IMR-90 (cell line): ENCODE measurements around the gene VCL. TPM values are rescaled to one million over a fixed set of nuclear protein-coding genes. Genes with fewer than 3 reads are reported as not detected.

Experiments used
- ATAC-seq: fragments of 200-7000 bp; cut with Tn5 transposase; 2 replicates; pipeline ENCODE4 v1.9.1; 2020; ENCODE audit warnings: low read depth, mild to moderate bottlenecking, moderate library complexity
- BruUV-seq: library from RNA; stranded (reverse); fragments of 400-500 nt; replicated peaks from 2 replicates; lab custom pipeline; 2021; lab: Mats Ljungman, UMichigan
- CTCF ChIA-PET: fragments of 300-600 bp; formaldehyde crosslinking; extraction: SDS; loops from one replicate; lab custom pipeline; 2021; ENCODE audit warnings: antibody characterized with exemption; lab: Yijun Ruan, JAX
- POLR2A ChIA-PET: fragments of 300-600 bp; sonication (Branson Sonifier 250); formaldehyde crosslinking; loops from one replicate; lab custom pipeline; 2022; ENCODE audit warnings: antibody characterized with exemption; ENCODE audit not compliant: unreplicated experiment; lab: Charles Lee
- DNase-seq: peaks from one replicate; pipeline ENCODE4 v3.0.0; 2013
- H2AFZ ChIP-seq: replicated peaks from 2 replicates; pipeline ENCODE3; 2013; ENCODE audit warnings: low read length, mild to moderate bottlenecking; ENCODE audit not compliant: poor library complexity
- H2AK5ac ChIP-seq: 2 replicates; pipeline ENCODE4 v1.6.1; 2013; ENCODE audit warnings: low read depth, low read length, inconsistent platforms
- H2AK9ac ChIP-seq: replicated peaks from 2 replicates; pipeline ENCODE3; 2013; ENCODE audit warnings: mild to moderate bottlenecking, low read depth, low read length, moderate library complexity; ENCODE audit not compliant: poor library complexity
- H2BK120ac ChIP-seq: 2 replicates; pipeline ENCODE4 v1.6.1; 2013; ENCODE audit warnings: low read depth, low read length, inconsistent platforms
- H2BK15ac ChIP-seq: 3 replicates; pipeline ENCODE4 v1.6.1; 2013; ENCODE audit warnings: low read depth, low read length, inconsistent platforms
- H2BK20ac ChIP-seq: 2 replicates; pipeline ENCODE4 v1.6.1; 2013; ENCODE audit warnings: low read depth, mild to moderate bottlenecking, inconsistent platforms, low read length, moderate library complexity
- H2BK5ac ChIP-seq: 2 replicates; pipeline ENCODE4 v1.6.1; 2013; ENCODE audit warnings: mild to moderate bottlenecking, low read depth, low read length, inconsistent platforms; ENCODE audit not compliant: poor library complexity, severe bottlenecking
- H3K14ac ChIP-seq: replicated peaks from 2 replicates; pipeline ENCODE4 v1.6.1; 2013; ENCODE audit warnings: low read depth, low read length, inconsistent platforms
- H3K18ac ChIP-seq: 2 replicates; pipeline ENCODE4 v1.6.1; 2013; ENCODE audit warnings: low read depth, low read length, control low read depth
- H3K23ac ChIP-seq: 2 replicates; pipeline ENCODE4 v1.6.1; 2013; ENCODE audit warnings: low read depth, low read length, inconsistent platforms
- H3K27ac ChIP-seq: 2 replicates; pipeline ENCODE4 v1.5.1; 2013; ENCODE audit warnings: mild to moderate bottlenecking, control low read depth, low read length; ENCODE audit not compliant: insufficient read depth
- H3K27me3 ChIP-seq: 2 replicates; pipeline ENCODE4 v1.6.1; 2013; ENCODE audit warnings: low read length; ENCODE audit not compliant: control insufficient read depth, insufficient read depth
- H3K36me3 ChIP-seq: 2 replicates; pipeline ENCODE4 v1.6.1; 2013; ENCODE audit warnings: low read length, mixed read lengths; ENCODE audit not compliant: control insufficient read depth, insufficient read depth
- H3K4ac ChIP-seq: 2 replicates; pipeline ENCODE4 v1.6.1; 2013; ENCODE audit warnings: low read depth, low read length, inconsistent platforms
- H3K4me1 ChIP-seq: 2 replicates; pipeline ENCODE4 v1.6.1; 2013; ENCODE audit warnings: low read length, mixed read lengths; ENCODE audit not compliant: control insufficient read depth, insufficient read depth
- H3K4me2 ChIP-seq: 2 replicates; pipeline ENCODE4 v1.6.1; 2013; ENCODE audit warnings: low read depth, mild to moderate bottlenecking, control low read depth, low read length, moderate library complexity
- H3K4me3 ChIP-seq: 2 replicates; pipeline ENCODE4 v1.5.1; 2013; ENCODE audit warnings: low read depth, mild to moderate bottlenecking, control low read depth, low read length, moderate library complexity; ENCODE audit not compliant: insufficient read depth
- H3K56ac ChIP-seq: 2 replicates; pipeline ENCODE4 v1.6.1; 2013; ENCODE audit warnings: low read length, inconsistent platforms; ENCODE audit not compliant: insufficient read depth; ENCODE audit errors: extremely low read depth
- H3K79me1 ChIP-seq, 2 experiments: 2 replicates each; pipeline ENCODE4 v1.6.1; 2013; ENCODE audit warnings: low read length in 2 of 2, inconsistent platforms in 1 of 2, low read depth in 1 of 2
- H3K9ac ChIP-seq: 2 replicates; pipeline ENCODE4 v1.6.1; 2013; ENCODE audit warnings: low read depth, low read length, control low read depth
- H3K9me1 ChIP-seq: 2 replicates; pipeline ENCODE4 v1.6.1; 2013; ENCODE audit warnings: low read length, inconsistent platforms; ENCODE audit not compliant: insufficient read depth
- H3K9me3 ChIP-seq: 2 replicates; pipeline ENCODE4 v1.6.1; 2013; ENCODE audit warnings: low read length; ENCODE audit not compliant: control insufficient read depth, insufficient read depth
- H4K20me1 ChIP-seq: 2 replicates; pipeline ENCODE4 v1.6.1; 2013; ENCODE audit warnings: low read length, inconsistent platforms; ENCODE audit not compliant: insufficient read depth
- H4K5ac ChIP-seq: 2 replicates; pipeline ENCODE4 v1.6.1; 2013; ENCODE audit warnings: mild to moderate bottlenecking, low read depth, low read length, control low read depth
- H4K8ac ChIP-seq, 2 experiments: 2 replicates each; pipeline ENCODE4 v1.6.1; 2013; ENCODE audit warnings: low read depth in 2 of 2, low read length in 2 of 2, control low read depth in 1 of 2, inconsistent platforms in 1 of 2
- H4K91ac ChIP-seq: 2 replicates; pipeline ENCODE4 v1.6.1; 2013; ENCODE audit warnings: low read depth, low read length, inconsistent platforms; ENCODE audit not compliant: insufficient read depth
- BHLHE40 ChIP-seq: fragments of 150-350 bp; IDR thresholded peaks from 2 replicates; pipeline ENCODE4 v1.6.1; 2016; ENCODE audit warnings: mild to moderate bottlenecking, low read depth, low read length
- CEBPB ChIP-seq: IDR thresholded peaks from 2 replicates; pipeline ENCODE4 v1.6.1; 2012; ENCODE audit warnings: low read depth, low read length, improper control_type of control experiment
- CHD1 ChIP-seq: IDR thresholded peaks from 2 replicates; pipeline ENCODE4 v1.6.1; 2012; ENCODE audit warnings: low read depth, low read length, improper control_type of control experiment
- ELK1 ChIP-seq: fragments of 150-350 bp; IDR thresholded peaks from 2 replicates; pipeline ENCODE4 v1.6.1; 2016; ENCODE audit warnings: low read depth, mild to moderate bottlenecking, low read length, moderate library complexity, borderline replicate concordance
- FOS ChIP-seq: fragments of 150-350 bp; IDR thresholded peaks from 2 replicates; pipeline ENCODE4 v1.6.1; 2016; ENCODE audit warnings: low read depth, low read length
- MAZ ChIP-seq: IDR thresholded peaks from 2 replicates; pipeline ENCODE4 v1.6.1; 2012; ENCODE audit warnings: low read depth, mild to moderate bottlenecking, low read length, improper control_type of control experiment, moderate library complexity, borderline replicate concordance
- RAD21 ChIP-seq: IDR thresholded peaks from 2 replicates; pipeline ENCODE4 v1.6.1; 2012; ENCODE audit warnings: low read length, improper control_type of control experiment
- RCOR1 ChIP-seq: IDR thresholded peaks from 2 replicates; pipeline ENCODE4 v1.6.1; 2012; ENCODE audit warnings: mild to moderate bottlenecking, low read length, improper control_type of control experiment; ENCODE audit not compliant: insufficient replicate concordance
- whole genome bisulfite sequencing, 2 experiments: methylation state at CpG; one replicate each; pipeline versions ENCODE4 v1.1.5 to v1.1.7; 2013; ENCODE audit warnings: missing lambda C conversion rate in 2 of 2; ENCODE audit not compliant: insufficient read length in 1 of 2; ENCODE audit errors: extremely low coverage in 2 of 2; 5-methylcytosine and 5-hydroxymethylcytosine counted together
- dilution Hi-C: fragments of 300-500 bp; cut with HindIII; formaldehyde crosslinking; loops from one replicate; pipeline ENCODE4 v1.14.3; 2018; ENCODE audit warnings: low sequenced_read_pairs; ENCODE audit not compliant: unreplicated experiment
- in situ Hi-C: fragments of 300-500 bp; cut with MboI; formaldehyde crosslinking; loops from 3 replicates; pipeline ENCODE4 v1.14.3; 2019; ENCODE audit warnings: low sequenced_read_pairs, inconsistent platforms, mixed read lengths
- intact Hi-C: fragments of 100-400 bp; cut with micrococcal nuclease; formaldehyde crosslinking; loops from 2 replicates; pipeline ENCODE4 v1.10.0; 2022
- polyA plus RNA-seq, 3 experiments: library from polyadenylated mRNA; depleted of rRNA; stranded (reverse); fragments of >200 nt; gene quantifications; 2 replicates each; pipeline ENCODE4 v1.2.3, GENCODE V29; 2012; ENCODE audit warnings: low replicate concordance in 1 of 3
- total RNA-seq: library from RNA; depleted of rRNA; stranded (reverse); fragments of >200 nt; gene quantifications from 2 replicates; pipeline ENCODE4 v1.2.3, GENCODE V29; 2012

VCL gene
- total and polyA plus RNA-seq, 2 of the 4 experiments (the other 2 are of a cell fraction): 227 to 283 TPM

- H3K9me1 ChIP-seq: 0 out of 2 replicates have a peak, but pooled peaks cover 3% of the 10 kb centered on the region
- H2AK9ac ChIP-seq: no peak overlapping the region
- in situ Hi-C loops: no loop called here
- no peak overlapping the region for H3K18ac ChIP-seq
- POLR2A ChIA-PET: no interaction called here
- H2BK120ac ChIP-seq: no peak overlapping the region
- H2BK5ac ChIP-seq: no peak overlapping the region
- no peak overlapping the region for H2BK20ac ChIP-seq
- H4K20me1 ChIP-seq: no peaks in the 10 kb centered on the region
- no peaks in the 10 kb centered on the region for H3K9me3 ChIP-seq
- WGBS, 2 experiments: no CpG with 5 or more reads among the region's 2 CpGs
- H3K27me3 ChIP-seq: no peaks in the 10 kb centered on the region
- H3K4ac ChIP-seq: no peak overlapping the region
- no peaks in the 10 kb centered on the region for H3K36me3 ChIP-seq
- no peak overlapping the region for H3K14ac ChIP-seq
- peak; percentile 60 for DNase-seq
- H4K8ac ChIP-seq: no peak overlapping the region
- TF ChIP-seq RAD21: no peak
- no peak for TF ChIP-seq MAZ
- no peak for TF ChIP-seq FOS
- no peak for TF ChIP-seq ELK1
- TF ChIP-seq BHLHE40: no peak
- TF ChIP-seq CEBPB: no peak
- no peak for TF ChIP-seq RCOR1
- no peak for TF ChIP-seq CHD1
- no peak overlapping the region for H4K5ac ChIP-seq
- no peak overlapping the region for H4K91ac ChIP-seq
- no peak overlapping the region for H3K4me2 ChIP-seq
- H2AFZ ChIP-seq: no peak overlapping the region
- BruUV-seq: no TSS peak
- H3K56ac ChIP-seq: no peak overlapping the region
- no peak overlapping the region for H3K4me3 ChIP-seq
- no peak overlapping the region for H2BK15ac ChIP-seq
- H3K4me1 ChIP-seq: peaks cover 3% of the 10 kb centered on the region; the same call in 1 of the 2 replicates
- intact Hi-C loops: loop anchor here (5.0 kb wide), 1 partner anchor 1205 kb away; no protein-coding TSS in a partner anchor
- no peak overlapping the region for H3K9ac ChIP-seq
- no peak overlapping the region for H3K23ac ChIP-seq
- peak; percentile 49 for ATAC-seq
- H3K79me1 ChIP-seq: peaks cover 3 to 18% of the 10 kb centered on the region in 2 experiments; a peak in 3 of 4 replicates
- H3K27ac ChIP-seq: no peak overlapping the region
- CTCF ChIA-PET: interaction anchor here (1.4 kb wide), 1 partner anchor 55 kb away, joined by 4 read pairs; no protein-coding TSS in a partner anchor
- dilution Hi-C loops: no loop called here
- no peak overlapping the region for H2AK5ac ChIP-seq
Observed at GRCh38 chr10:74156919-74157289, 159.0 kb downstream of the VCL start.
